Right atrium auricular region (tissue), 2 donors: ENCODE data around the gene NPSR1. TPM values are rescaled to one million over a fixed set of nuclear protein-coding genes. Genes with fewer than 3 reads are reported as not detected.

Experiments
- DNase-seq: peaks from one replicate; pipeline ENCODE4 v3.0.0-alpha.2; 2019; ENCODE audit warnings: low spot score
- H3K27ac ChIP-seq, 2 donors: fragments of 200-600 bp; sonication (generic); 1 replicate in 1 of 2; 2 replicates in 1 of 2; pipeline ENCODE4 v1.5.1; 2016 to 2019
- H3K27me3 ChIP-seq, 2 donors: fragments of 200-600 bp; sonication (generic); one replicate each; pipeline versions ENCODE4 v1.5.1 to v1.6.0; 2017 to 2019
- H3K36me3 ChIP-seq: fragments of 200-600 bp; sonication (generic); one replicate; pipeline ENCODE4 v1.5.1; 2016
- H3K4me1 ChIP-seq, 2 donors: fragments of 200-600 bp; sonication (generic); one replicate each; pipeline versions ENCODE4 v1.5.1 to v1.6.0; 2017 to 2019
- H3K4me3 ChIP-seq, 2 donors: fragments of 200-600 bp; sonication (generic); 1 replicate in 1 of 2; 2 replicates in 1 of 2; pipeline ENCODE4 v1.5.1; 2017 to 2019; ENCODE audit warnings: mild to moderate bottlenecking in 1 of 2, moderate library complexity in 1 of 2
- H3K9me3 ChIP-seq, 2 donors: fragments of 200-600 bp; sonication (generic); one replicate each; pipeline ENCODE4 v1.5.1; 2019
- CTCF ChIP-seq, 2 donors: fragments of 200-600 bp; sonication (generic); IDR thresholded peaks; one replicate each; pipeline ENCODE4 v1.5.1; 2019; ENCODE audit warnings: antibody characterized with exemption in 2 of 2
- total RNA-seq, 2 donors: library from RNA; depleted of rRNA; stranded (reverse); fragments of >200 nt; gene quantifications; one replicate each; pipeline ENCODE4 v1.1.0, GENCODE V29; 2016

Gene NPSR1
- total RNA-seq, 2 donors from 2014 or later, result not detected

- Histone ChIP-seq H3K36me3 (no peaks in the 10 kb centered on the region), H3K4me1 (no peaks in the 10 kb centered on the region), H3K27me3 (no peaks in the 10 kb centered on the region), H3K4me3 (no peak overlapping the region), H3K27ac (no peak overlapping the region), H3K9me3 (no peaks in the 10 kb centered on the region)
- no peak for TF ChIP-seq CTCF (IDR thresholded peaks at IDR 0.05)
- no peak for DNase-seq
These were observed 181.6 kb downstream of the NPSR1 start for GRCh38 chr7:34839645-34840044.

GRCh38 chr7:34840176-34840785 is 182.3 kb downstream of the NPSR1 start:
- no peaks in the 10 kb centered on the region for H3K27me3 ChIP-seq
- TF ChIP-seq CTCF (IDR thresholded peaks at IDR 0.05), result no peak
- H3K27ac ChIP-seq, result no peak overlapping the region
- H3K4me3 ChIP-seq, result no peak overlapping the region
- no peaks in the 10 kb centered on the region for H3K9me3 ChIP-seq
- no peaks in the 10 kb centered on the region for H3K4me1 ChIP-seq
- DNase-seq, result no peak
- H3K36me3 ChIP-seq, result no peaks in the 10 kb centered on the region

- no peak for DNase-seq
- Histone ChIP-seq H3K27me3 (no peaks in the 10 kb centered on the region), H3K36me3 (no peaks in the 10 kb centered on the region)
These were observed 183.3 kb downstream of the NPSR1 start for GRCh38 chr7:34841326-34841725.

GRCh38 chr7:34842782-34843181 is 184.8 kb downstream of the NPSR1 start:
- DNase-seq, result no peak
- no peak for TF ChIP-seq CTCF (IDR thresholded peaks at IDR 0.05)
- no peaks in the 10 kb centered on the region for H3K4me1 ChIP-seq
- H3K9me3 ChIP-seq, result no peaks in the 10 kb centered on the region
- no peaks in the 10 kb centered on the region for H3K27me3 ChIP-seq
- no peak overlapping the region for H3K27ac ChIP-seq
- H3K4me3 ChIP-seq, result no peak overlapping the region
- no peaks in the 10 kb centered on the region for H3K36me3 ChIP-seq

More at GRCh38 chr7:34841326-34841725, 183.3 kb downstream of the NPSR1 start:
- no peak for TF ChIP-seq CTCF (IDR thresholded peaks at IDR 0.05)
- Histone ChIP-seq H3K4me3 (no peak overlapping the region), H3K9me3 (no peaks in the 10 kb centered on the region), H3K4me1 (no peaks in the 10 kb centered on the region), H3K27ac (no peak overlapping the region)

- Histone ChIP-seq H3K27ac (no peak overlapping the region), H3K4me3 (no peak overlapping the region), H3K27me3 (no peaks in the 10 kb centered on the region), H3K9me3 (no peaks in the 10 kb centered on the region), H3K36me3 (no peaks in the 10 kb centered on the region), H3K4me1 (no peaks in the 10 kb centered on the region)
- DNase-seq, result no peak
- no peak for TF ChIP-seq CTCF (IDR thresholded peaks at IDR 0.05)
These were observed 186.4 kb downstream of the NPSR1 start for GRCh38 chr7:34844406-34844805.
